SK-N-SH (cell line): ENCODE measurements around the gene PIGV. TPM values are rescaled to one million over a fixed set of nuclear protein-coding genes. Genes with fewer than 3 reads are reported as not detected.

Experiments
- CTCF ChIA-PET: fragments of 300-600, 350-600 bp; formaldehyde crosslinking; extraction: SDS; loops from one replicate; lab custom pipeline; 2021; lab: Yijun Ruan, JAX
- POLR2A ChIA-PET: fragments of 350-600 bp; sonication (Branson Sonifier 250); formaldehyde crosslinking; extraction: SDS; loops from one replicate; lab custom pipeline; 2020; ENCODE audit warnings: antibody characterized with exemption, inconsistent platforms; lab: Yijun Ruan, JAX
- DNase-seq: peaks from one replicate; pipeline ENCODE4 v3.0.0; 2012
- H2AFZ ChIP-seq: fragments of 200-600 bp; sonication (generic); 2 replicates; pipeline ENCODE4 v1.8.1; 2016; ENCODE audit warnings: antibody characterized with exemption, mild to moderate bottlenecking, low read depth
- H3F3A ChIP-seq: fragments of 200-600 bp; sonication (generic); replicated peaks from 2 replicates; pipeline ENCODE3; 2016; ENCODE audit warnings: antibody characterized with exemption, mild to moderate bottlenecking; ENCODE audit not compliant: insufficient read depth
- H3K27ac ChIP-seq, 2 experiments: fragments of 200-500 bp in 1 of 2; fragments of 200-600 bp in 1 of 2; sonication (Bioruptor generic) in 1 of 2; sonication (generic), shearing (Covaris generic) in 1 of 2; 2 replicates each; pipeline versions ENCODE4 v1.5.1 to v1.6.1; 2014 to 2016; ENCODE audit warnings: low read depth in 2 of 2, inconsistent platforms in 1 of 2, low read length in 1 of 2, mild to moderate bottlenecking in 1 of 2, mixed read lengths in 1 of 2
- H3K27me3 ChIP-seq: fragments of 200-600 bp; sonication (generic), shearing (Covaris generic); 2 replicates; pipeline ENCODE4 v1.6.1; 2016; ENCODE audit warnings: mixed run types; ENCODE audit not compliant: insufficient read depth
- H3K36me3 ChIP-seq, 2 experiments: fragments of 200-500 bp in 1 of 2; fragments of 200-600 bp in 1 of 2; sonication (Bioruptor generic) in 1 of 2; sonication (generic) in 1 of 2; replicated peaks in 1 of 2; 2 replicates each; pipeline versions ENCODE3 to v1.5.1; 2014 to 2016; ENCODE audit warnings: low read length in 1 of 2, mild to moderate bottlenecking in 1 of 2; ENCODE audit not compliant: insufficient read depth in 2 of 2, control insufficient read depth in 1 of 2
- H3K4me1 ChIP-seq, 2 experiments: fragments of 200-500 bp in 1 of 2; fragments of 200-600 bp in 1 of 2; sonication (Bioruptor generic) in 1 of 2; sonication (generic), shearing (Covaris generic) in 1 of 2; 2 replicates each; pipeline versions ENCODE4 v1.5.1 to v1.6.1; 2014 to 2016; ENCODE audit warnings: low read depth in 1 of 2, low read length in 1 of 2, mixed run types in 1 of 2; ENCODE audit not compliant: insufficient read depth in 2 of 2, control insufficient read depth in 1 of 2
- H3K4me2 ChIP-seq: fragments of 200-600 bp; sonication (generic), shearing (Covaris generic); 2 replicates; pipeline ENCODE4 v1.6.1; 2017; ENCODE audit warnings: mixed run types
- H3K4me3 ChIP-seq, 2 experiments: fragments of 200-500 bp in 1 of 2; fragments of 200-600 bp in 1 of 2; sonication (Bioruptor generic) in 1 of 2; sonication (generic), shearing (Covaris generic) in 1 of 2; 2 replicates each; pipeline versions ENCODE4 v1.5.1 to v1.8.1; 2014 to 2016; ENCODE audit warnings: low read depth in 2 of 2, inconsistent platforms in 1 of 2, low read length in 1 of 2, mild to moderate bottlenecking in 1 of 2, mixed read lengths in 1 of 2, moderate library complexity in 1 of 2
- H3K79me2 ChIP-seq: fragments of 200-600 bp; sonication (generic); 2 replicates; pipeline ENCODE4 v1.8.1; 2017; ENCODE audit warnings: mild to moderate bottlenecking; ENCODE audit not compliant: insufficient read depth
- H3K9ac ChIP-seq: fragments of 200-600 bp; sonication (generic); 2 replicates; pipeline ENCODE4 v1.6.1; 2017; ENCODE audit warnings: mixed run types
- H3K9me2 ChIP-seq: fragments of 200-600 bp; sonication (generic); 2 replicates; pipeline ENCODE4 v1.6.1; 2017; ENCODE audit warnings: mixed run types
- H3K9me3 ChIP-seq: fragments of 200-600 bp; sonication (generic); 2 replicates; pipeline ENCODE4 v1.6.1; 2017; ENCODE audit warnings: mixed run types, mild to moderate bottlenecking, moderate library complexity
- H4K20me1 ChIP-seq: fragments of 200-600 bp; sonication (generic); 2 replicates; pipeline ENCODE4 v1.6.1; 2017; ENCODE audit warnings: mild to moderate bottlenecking, mixed run types; ENCODE audit not compliant: insufficient read depth
- ELF1 ChIP-seq: IDR thresholded peaks from 2 replicates; pipeline ENCODE4 v1.4.0; 2012
- JUND ChIP-seq: IDR thresholded peaks from 2 replicates; pipeline ENCODE4 v1.4.0; 2012
- MXI1 ChIP-seq: IDR thresholded peaks from 2 replicates; pipeline ENCODE4 v1.6.1; 2012; ENCODE audit warnings: mild to moderate bottlenecking, low read depth, low read length, improper control_type of control experiment
- POLR2AphosphoS5 ChIP-seq: IDR thresholded peaks from 2 replicates; pipeline ENCODE4 v1.6.1; 2012; ENCODE audit warnings: low read depth, low read length
- RAD21 ChIP-seq: IDR thresholded peaks from 2 replicates; pipeline ENCODE4 v1.6.1; 2012; ENCODE audit warnings: mild to moderate bottlenecking, low read length
- RCOR1 ChIP-seq: fragments of 150-350 bp; IDR thresholded peaks from 2 replicates; pipeline ENCODE4 v1.6.1; 2017; ENCODE audit warnings: antibody characterized with exemption, low read length
- RFX5 ChIP-seq: IDR thresholded peaks from 2 replicates; pipeline ENCODE4 v1.6.1; 2012; ENCODE audit warnings: mild to moderate bottlenecking, improper control_type of control experiment, low read length
- RXRA ChIP-seq: IDR thresholded peaks from 2 replicates; pipeline ENCODE4 v1.4.0; 2012; ENCODE audit warnings: low read depth, mild to moderate bottlenecking, borderline replicate concordance
- SMC3 ChIP-seq: IDR thresholded peaks from 2 replicates; pipeline ENCODE4 v1.6.1; 2012; ENCODE audit warnings: low read depth, low read length, improper control_type of control experiment
- TAF1 ChIP-seq: IDR thresholded peaks from 2 replicates; pipeline ENCODE4 v1.6.1; 2012; ENCODE audit warnings: low read depth, mild to moderate bottlenecking, low read length, moderate library complexity, borderline replicate concordance
- TCF12 ChIP-seq: IDR thresholded peaks from 2 replicates; pipeline ENCODE4 v1.4.0; 2012
- WGBS: methylation state at CpG from one replicate; pipeline ENCODE4 v1.1.6; 2017; ENCODE audit warnings: low lambda C conversion rate; 5-methylcytosine and 5-hydroxymethylcytosine counted together
- polyA plus RNA-seq, 3 experiments: library from polyadenylated mRNA; depleted of rRNA; stranded (reverse); fragments of >200 nt; gene quantifications; 2 replicates each; pipeline ENCODE4 v1.2.3, GENCODE V29; 2012
- TF ChIP-seq, protein P1 (sequence below): IDR thresholded peaks from 2 replicates; pipeline ENCODE4 v1.4.0; 2012; ENCODE audit warnings: low read depth, borderline replicate concordance
- TF ChIP-seq, protein P2 (sequence below): fragments of 200-600 bp; sonication (generic); IDR thresholded peaks from 2 replicates; pipeline ENCODE4 v1.6.1; 2017; ENCODE audit warnings: antibody characterized with exemption, mild to moderate bottlenecking, moderate library complexity
- TF ChIP-seq, protein P3 (sequence below): fragments of 150-350 bp; IDR thresholded peaks from 2 replicates; pipeline ENCODE4 v1.6.1; 2016; ENCODE audit warnings: mild to moderate bottlenecking, low read depth, low read length
- TF ChIP-seq, protein P4 (sequence below): IDR thresholded peaks from 2 replicates; pipeline ENCODE4; 2012
- TF ChIP-seq, protein P5 (sequence below): IDR thresholded peaks from 2 replicates; pipeline ENCODE4 v1.6.1; 2012; ENCODE audit warnings: mild to moderate bottlenecking, low read depth, low read length, moderate library complexity

Gene PIGV
- polyA plus RNA-seq, 1 of the 3 experiments (the other 2 are of a cell fraction): 16.5 TPM

DNA sequence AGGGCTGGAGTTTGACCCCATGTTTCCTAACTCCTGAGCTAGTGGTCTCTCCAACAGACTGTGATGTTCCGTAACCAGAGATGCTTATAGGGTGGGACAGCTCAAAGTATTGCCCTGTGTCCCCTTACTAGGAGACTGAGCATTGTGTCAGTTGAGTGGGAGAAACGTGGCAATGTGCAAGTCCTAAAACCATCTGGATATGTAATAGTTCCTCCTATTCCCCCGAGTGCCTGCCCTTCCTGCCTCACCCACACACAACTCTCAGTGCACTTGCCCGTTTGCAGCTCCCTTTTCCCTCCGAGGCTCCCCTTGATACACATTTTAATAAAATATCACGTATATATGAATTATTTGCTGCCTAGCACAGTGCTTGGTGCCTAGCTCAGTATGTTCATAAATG lies 3.4 kb downstream of the PIGV start:
- Histone ChIP-seq H3K27me3 (no peaks in the 10 kb centered on the region), H3K4me2 (no peak overlapping the region), H4K20me1 (no peaks in the 10 kb centered on the region), H3K9me3 (no peaks in the 10 kb centered on the region), H3K9ac (no peak overlapping the region), H3K79me2 (peaks cover 7% of the 10 kb centered on the region; the same call in 1 of the 2 replicates), H3F3A (peaks cover 19% of the 10 kb centered on the region), H3K4me1 (peaks cover 14 to 19% of the 10 kb centered on the region in 2 experiments), H3K36me3 (peaks cover 9 to 20% of the 10 kb centered on the region in 2 experiments), H3K27ac (no peak overlapping the region), H3K9me2 (no peaks in the 10 kb centered on the region), H3K4me3 (no peak overlapping the region), H2AFZ (no peak overlapping the region)
- 80% methylated on average over 6 of the region's 6 CpGs for WGBS
- ChIA-PET CTCF (interaction anchor here (0.8 to 6.2 kb wide), 13 partner anchors 8 to 291 kb away, joined by 3 to 311 read pairs (median 5); partner anchors contain the start of gene GPN2), POLR2A (interaction anchor here (0.6 kb wide), 1 partner anchor 96 kb away, joined by 3 read pairs; no protein-coding TSS in a partner anchor)
- TF ChIP-seq SMC3 (no peak), RCOR1 (no peak)
- TF ChIP-seq, protein P1, sequence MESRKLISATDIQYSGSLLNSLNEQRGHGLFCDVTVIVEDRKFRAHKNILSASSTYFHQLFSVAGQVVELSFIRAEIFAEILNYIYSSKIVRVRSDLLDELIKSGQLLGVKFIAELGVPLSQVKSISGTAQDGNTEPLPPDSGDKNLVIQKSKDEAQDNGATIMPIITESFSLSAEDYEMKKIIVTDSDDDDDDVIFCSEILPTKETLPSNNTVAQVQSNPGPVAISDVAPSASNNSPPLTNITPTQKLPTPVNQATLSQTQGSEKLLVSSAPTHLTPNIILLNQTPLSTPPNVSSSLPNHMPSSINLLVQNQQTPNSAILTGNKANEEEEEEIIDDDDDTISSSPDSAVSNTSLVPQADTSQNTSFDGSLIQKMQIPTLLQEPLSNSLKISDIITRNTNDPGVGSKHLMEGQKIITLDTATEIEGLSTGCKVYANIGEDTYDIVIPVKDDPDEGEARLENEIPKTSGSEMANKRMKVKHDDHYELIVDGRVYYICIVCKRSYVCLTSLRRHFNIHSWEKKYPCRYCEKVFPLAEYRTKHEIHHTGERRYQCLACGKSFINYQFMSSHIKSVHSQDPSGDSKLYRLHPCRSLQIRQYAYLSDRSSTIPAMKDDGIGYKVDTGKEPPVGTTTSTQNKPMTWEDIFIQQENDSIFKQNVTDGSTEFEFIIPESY: no peak
- no peak for DNase-seq

DNA sequence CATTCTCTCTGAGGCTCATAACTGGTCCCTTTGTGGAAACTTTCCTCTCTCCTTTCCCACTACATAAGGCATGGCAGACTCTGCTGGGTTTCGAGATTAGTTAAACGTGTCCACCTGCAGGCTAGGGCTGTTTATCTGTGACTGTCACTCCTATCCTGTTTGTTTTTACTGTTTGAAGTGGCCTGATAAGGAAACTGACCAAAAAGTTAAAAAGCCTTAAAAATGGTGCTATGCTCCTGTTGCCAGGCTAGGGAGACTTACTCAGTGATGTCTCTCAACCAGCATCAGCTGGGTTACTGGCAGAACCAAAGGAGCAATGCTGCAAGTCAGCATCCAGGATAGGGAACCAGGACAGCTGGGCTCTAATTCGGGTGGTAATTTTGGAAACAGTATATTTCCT lies 3.9 kb downstream of the PIGV start:
- H3K36me3 ChIP-seq: peaks cover 9 to 20% of the 10 kb centered on the region in 2 experiments
- WGBS: 95% methylated on average over 3 of the region's 3 CpGs
- no peaks in the 10 kb centered on the region for H3K27me3 ChIP-seq
- no peaks in the 10 kb centered on the region for H4K20me1 ChIP-seq
- no peaks in the 10 kb centered on the region for H3K9me3 ChIP-seq
- no peak overlapping the region for H3K9ac ChIP-seq
- no peak for DNase-seq
- H3K9me2 ChIP-seq: no peaks in the 10 kb centered on the region
- ChIA-PET CTCF (interaction anchor here (0.8 to 6.2 kb wide), 8 partner anchors 10 to 291 kb away, joined by 3 to 311 read pairs (median 4); partner anchors contain the start of gene GPN2), POLR2A (interaction anchor here (0.6 kb wide), 1 partner anchor 95 kb away, joined by 3 read pairs; no protein-coding TSS in a partner anchor)
- H3K4me2 ChIP-seq: no peak overlapping the region
- H2AFZ ChIP-seq: no peak overlapping the region
- peaks cover 7% of the 10 kb centered on the region; the same call in 1 of the 2 replicates for H3K79me2 ChIP-seq
- TF ChIP-seq, protein P2, sequence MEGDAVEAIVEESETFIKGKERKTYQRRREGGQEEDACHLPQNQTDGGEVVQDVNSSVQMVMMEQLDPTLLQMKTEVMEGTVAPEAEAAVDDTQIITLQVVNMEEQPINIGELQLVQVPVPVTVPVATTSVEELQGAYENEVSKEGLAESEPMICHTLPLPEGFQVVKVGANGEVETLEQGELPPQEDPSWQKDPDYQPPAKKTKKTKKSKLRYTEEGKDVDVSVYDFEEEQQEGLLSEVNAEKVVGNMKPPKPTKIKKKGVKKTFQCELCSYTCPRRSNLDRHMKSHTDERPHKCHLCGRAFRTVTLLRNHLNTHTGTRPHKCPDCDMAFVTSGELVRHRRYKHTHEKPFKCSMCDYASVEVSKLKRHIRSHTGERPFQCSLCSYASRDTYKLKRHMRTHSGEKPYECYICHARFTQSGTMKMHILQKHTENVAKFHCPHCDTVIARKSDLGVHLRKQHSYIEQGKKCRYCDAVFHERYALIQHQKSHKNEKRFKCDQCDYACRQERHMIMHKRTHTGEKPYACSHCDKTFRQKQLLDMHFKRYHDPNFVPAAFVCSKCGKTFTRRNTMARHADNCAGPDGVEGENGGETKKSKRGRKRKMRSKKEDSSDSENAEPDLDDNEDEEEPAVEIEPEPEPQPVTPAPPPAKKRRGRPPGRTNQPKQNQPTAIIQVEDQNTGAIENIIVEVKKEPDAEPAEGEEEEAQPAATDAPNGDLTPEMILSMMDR: no peak
- TF ChIP-seq, protein P3, sequence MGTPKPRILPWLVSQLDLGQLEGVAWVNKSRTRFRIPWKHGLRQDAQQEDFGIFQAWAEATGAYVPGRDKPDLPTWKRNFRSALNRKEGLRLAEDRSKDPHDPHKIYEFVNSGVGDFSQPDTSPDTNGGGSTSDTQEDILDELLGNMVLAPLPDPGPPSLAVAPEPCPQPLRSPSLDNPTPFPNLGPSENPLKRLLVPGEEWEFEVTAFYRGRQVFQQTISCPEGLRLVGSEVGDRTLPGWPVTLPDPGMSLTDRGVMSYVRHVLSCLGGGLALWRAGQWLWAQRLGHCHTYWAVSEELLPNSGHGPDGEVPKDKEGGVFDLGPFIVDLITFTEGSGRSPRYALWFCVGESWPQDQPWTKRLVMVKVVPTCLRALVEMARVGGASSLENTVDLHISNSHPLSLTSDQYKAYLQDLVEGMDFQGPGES: no peak
- TF ChIP-seq RFX5 (no peak), RXRA (no peak), JUND (no peak), ELF1 (no peak), TAF1 (no peak), RCOR1 (no peak), RAD21 (no peak), TCF12 (no peak), MXI1 (no peak), POLR2AphosphoS5 (no peak)
- TF ChIP-seq, protein P4, sequence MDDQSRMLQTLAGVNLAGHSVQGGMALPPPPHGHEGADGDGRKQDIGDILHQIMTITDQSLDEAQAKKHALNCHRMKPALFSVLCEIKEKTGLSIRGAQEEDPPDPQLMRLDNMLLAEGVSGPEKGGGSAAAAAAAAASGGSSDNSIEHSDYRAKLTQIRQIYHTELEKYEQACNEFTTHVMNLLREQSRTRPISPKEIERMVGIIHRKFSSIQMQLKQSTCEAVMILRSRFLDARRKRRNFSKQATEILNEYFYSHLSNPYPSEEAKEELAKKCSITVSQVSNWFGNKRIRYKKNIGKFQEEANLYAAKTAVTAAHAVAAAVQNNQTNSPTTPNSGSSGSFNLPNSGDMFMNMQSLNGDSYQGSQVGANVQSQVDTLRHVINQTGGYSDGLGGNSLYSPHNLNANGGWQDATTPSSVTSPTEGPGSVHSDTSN: no peak
- TF ChIP-seq, protein P5, sequence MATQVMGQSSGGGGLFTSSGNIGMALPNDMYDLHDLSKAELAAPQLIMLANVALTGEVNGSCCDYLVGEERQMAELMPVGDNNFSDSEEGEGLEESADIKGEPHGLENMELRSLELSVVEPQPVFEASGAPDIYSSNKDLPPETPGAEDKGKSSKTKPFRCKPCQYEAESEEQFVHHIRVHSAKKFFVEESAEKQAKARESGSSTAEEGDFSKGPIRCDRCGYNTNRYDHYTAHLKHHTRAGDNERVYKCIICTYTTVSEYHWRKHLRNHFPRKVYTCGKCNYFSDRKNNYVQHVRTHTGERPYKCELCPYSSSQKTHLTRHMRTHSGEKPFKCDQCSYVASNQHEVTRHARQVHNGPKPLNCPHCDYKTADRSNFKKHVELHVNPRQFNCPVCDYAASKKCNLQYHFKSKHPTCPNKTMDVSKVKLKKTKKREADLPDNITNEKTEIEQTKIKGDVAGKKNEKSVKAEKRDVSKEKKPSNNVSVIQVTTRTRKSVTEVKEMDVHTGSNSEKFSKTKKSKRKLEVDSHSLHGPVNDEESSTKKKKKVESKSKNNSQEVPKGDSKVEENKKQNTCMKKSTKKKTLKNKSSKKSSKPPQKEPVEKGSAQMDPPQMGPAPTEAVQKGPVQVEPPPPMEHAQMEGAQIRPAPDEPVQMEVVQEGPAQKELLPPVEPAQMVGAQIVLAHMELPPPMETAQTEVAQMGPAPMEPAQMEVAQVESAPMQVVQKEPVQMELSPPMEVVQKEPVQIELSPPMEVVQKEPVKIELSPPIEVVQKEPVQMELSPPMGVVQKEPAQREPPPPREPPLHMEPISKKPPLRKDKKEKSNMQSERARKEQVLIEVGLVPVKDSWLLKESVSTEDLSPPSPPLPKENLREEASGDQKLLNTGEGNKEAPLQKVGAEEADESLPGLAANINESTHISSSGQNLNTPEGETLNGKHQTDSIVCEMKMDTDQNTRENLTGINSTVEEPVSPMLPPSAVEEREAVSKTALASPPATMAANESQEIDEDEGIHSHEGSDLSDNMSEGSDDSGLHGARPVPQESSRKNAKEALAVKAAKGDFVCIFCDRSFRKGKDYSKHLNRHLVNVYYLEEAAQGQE: no peak
- H3K27ac ChIP-seq: no peak overlapping the region
- H3K4me3 ChIP-seq: no peak overlapping the region
- peaks cover 9 to 15% of the 10 kb centered on the region in 2 experiments for H3K4me1 ChIP-seq
- peaks cover 14% of the 10 kb centered on the region for H3F3A ChIP-seq
